Activated CD4-positive, alpha-beta memory T cell treated with anti-CD3 and anti-CD28 coated beads, Interleukin-2, amount 10 ng/mL, durations not matched to agents 7 days and 5 days (primary cell): ENCODE results near the gene IRF5. TPM values are rescaled to one million over a fixed set of nuclear protein-coding genes. Genes with fewer than 3 reads are reported as not detected.

Source experiments
- CTCF ChIA-PET: fragments of 350-600 bp; sonication (Branson Sonifier 250); formaldehyde crosslinking; loops from one replicate; lab custom pipeline; 2021; ENCODE audit warnings: antibody characterized with exemption, inconsistent platforms; lab: Charles Lee
- POLR2A ChIA-PET: fragments of 350-600 bp; sonication (Branson Sonifier 250); formaldehyde crosslinking; loops from one replicate; lab custom pipeline; 2021; ENCODE audit warnings: antibody characterized with exemption; lab: Charles Lee
- DNase-seq: peaks from one replicate; pipeline ENCODE4 v3.0.0-alpha.2; 2020
- H3K27ac Mint-ChIP-seq: one replicate; pipeline ENCODE4 v1.8.0; 2021; ENCODE audit warnings: mild to moderate bottlenecking, mixed read lengths
- H3K27me3 Mint-ChIP-seq: one replicate; pipeline ENCODE4 v1.8.0; 2021; ENCODE audit warnings: mixed read lengths
- H3K36me3 Mint-ChIP-seq: one replicate; pipeline ENCODE4 v1.8.0; 2021; ENCODE audit warnings: low read depth, mixed read lengths
- H3K4me1 Mint-ChIP-seq: one replicate; pipeline ENCODE4 v1.8.0; 2021; ENCODE audit warnings: mixed read lengths
- H3K4me3 Mint-ChIP-seq: one replicate; pipeline ENCODE4 v1.8.0; 2021; ENCODE audit warnings: mild to moderate bottlenecking, mixed read lengths
- H3K9me3 Mint-ChIP-seq: one replicate; pipeline ENCODE4 v1.8.0; 2021; ENCODE audit warnings: mixed read lengths
- total RNA-seq, 2 experiments: library from RNA; stranded (reverse); gene quantifications; one replicate each; pipeline ENCODE4 v1.2.3, GENCODE V29; 2021

Gene IRF5
- total RNA-seq, 2 experiments from 2014 or later = 25.5 to 28.6 TPM

DNA sequence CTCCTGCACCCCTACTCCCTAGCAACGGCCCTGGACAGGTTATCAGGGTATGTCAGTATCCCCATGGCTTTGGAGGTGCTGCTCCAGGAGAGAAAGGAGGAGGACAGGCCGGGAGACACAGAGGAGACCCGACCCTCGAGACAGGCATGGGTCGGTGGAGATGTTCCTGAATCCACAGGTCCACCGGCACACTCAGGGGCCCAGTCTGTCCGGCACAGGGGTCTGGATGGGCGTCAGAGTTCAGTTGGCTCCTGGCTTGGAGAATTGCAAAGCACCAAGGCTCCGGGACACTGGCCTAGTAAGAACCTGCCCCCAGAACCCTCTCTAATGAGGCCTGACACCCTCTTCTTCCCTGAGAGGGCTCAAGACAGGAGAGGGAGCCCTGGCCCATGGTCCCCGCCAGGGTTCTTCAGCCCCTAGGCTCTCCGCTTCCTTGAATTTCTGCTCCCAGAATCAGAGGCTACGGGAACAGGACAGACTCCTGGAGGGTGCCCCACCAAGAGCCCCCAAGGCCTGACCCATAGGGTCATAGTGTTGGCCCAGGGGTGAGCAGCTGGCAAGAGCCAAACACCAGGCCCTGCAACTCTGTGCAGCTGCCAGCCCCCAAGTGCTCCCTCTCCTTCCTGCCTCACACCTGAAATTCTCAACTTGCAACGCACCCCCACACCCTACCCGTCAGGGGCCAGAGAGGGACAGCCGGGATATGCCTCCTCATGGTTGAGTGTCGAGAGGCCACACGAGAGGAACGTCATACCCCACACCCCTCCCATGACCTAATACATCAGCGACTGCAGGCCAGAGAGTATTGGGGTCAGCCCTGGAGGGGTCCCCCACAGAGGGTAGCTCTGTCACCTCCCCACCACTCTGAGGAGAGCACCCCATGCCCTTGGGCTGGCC, 5.5 kb upstream of the IRF5 start:
- Mint-ChIP-seq H3K4me1 (peaks cover 25% of the 10 kb centered on the region), H3K9me3 (no peaks in the 10 kb centered on the region), H3K36me3 (peaks cover 5% of the 10 kb centered on the region), H3K4me3 (no peak overlapping the region), H3K27ac (no peak overlapping the region), H3K27me3 (peaks cover 6% of the 10 kb centered on the region)
- ChIA-PET POLR2A (interaction anchor here (0.9 to 2.4 kb wide), 6 partner anchors 16 to 204 kb away, joined by 3 to 8 read pairs (median 3); partner anchors contain the start of gene TNPO3), CTCF (interaction anchor here (0.7 to 1.3 kb wide), 3 partner anchors 13 to 122 kb away, joined by 3 to 4 read pairs (median 3); no protein-coding TSS in a partner anchor)
- DNase-seq = no peak

DNA sequence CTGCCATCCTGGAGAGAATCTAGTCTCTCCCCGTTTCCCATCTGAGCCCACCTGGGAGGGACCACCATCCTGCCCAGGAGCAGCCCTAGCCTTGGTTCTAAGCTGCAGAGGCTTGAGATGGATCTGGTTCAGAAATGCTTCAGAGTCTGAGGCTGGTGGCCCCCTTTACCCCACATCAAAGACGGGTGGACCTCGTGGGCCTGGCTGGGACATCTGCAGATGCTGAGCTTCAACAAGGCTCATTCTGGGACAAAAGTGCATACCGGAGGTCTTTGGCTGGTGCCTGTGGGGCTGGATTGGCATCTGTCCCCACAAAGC, 4.9 kb upstream of the IRF5 start:
- Mint-ChIP-seq H3K27me3 (peaks cover 7% of the 10 kb centered on the region), H3K9me3 (no peaks in the 10 kb centered on the region), H3K4me3 (no peak overlapping the region), H3K36me3 (peaks cover 5% of the 10 kb centered on the region), H3K4me1 (peaks cover 29% of the 10 kb centered on the region), H3K27ac (peak overlapping the region; percentile 89)
- ChIA-PET CTCF (interaction anchor here (0.7 to 1.3 kb wide), 6 partner anchors 13 to 507 kb away, joined by 3 to 4 read pairs (median 3); no protein-coding TSS in a partner anchor), POLR2A (interaction anchor here (0.9 to 2.4 kb wide), 6 partner anchors 16 to 205 kb away, joined by 3 to 8 read pairs (median 3); partner anchors contain the start of gene TNPO3)
- DNase-seq = no peak

DNA sequence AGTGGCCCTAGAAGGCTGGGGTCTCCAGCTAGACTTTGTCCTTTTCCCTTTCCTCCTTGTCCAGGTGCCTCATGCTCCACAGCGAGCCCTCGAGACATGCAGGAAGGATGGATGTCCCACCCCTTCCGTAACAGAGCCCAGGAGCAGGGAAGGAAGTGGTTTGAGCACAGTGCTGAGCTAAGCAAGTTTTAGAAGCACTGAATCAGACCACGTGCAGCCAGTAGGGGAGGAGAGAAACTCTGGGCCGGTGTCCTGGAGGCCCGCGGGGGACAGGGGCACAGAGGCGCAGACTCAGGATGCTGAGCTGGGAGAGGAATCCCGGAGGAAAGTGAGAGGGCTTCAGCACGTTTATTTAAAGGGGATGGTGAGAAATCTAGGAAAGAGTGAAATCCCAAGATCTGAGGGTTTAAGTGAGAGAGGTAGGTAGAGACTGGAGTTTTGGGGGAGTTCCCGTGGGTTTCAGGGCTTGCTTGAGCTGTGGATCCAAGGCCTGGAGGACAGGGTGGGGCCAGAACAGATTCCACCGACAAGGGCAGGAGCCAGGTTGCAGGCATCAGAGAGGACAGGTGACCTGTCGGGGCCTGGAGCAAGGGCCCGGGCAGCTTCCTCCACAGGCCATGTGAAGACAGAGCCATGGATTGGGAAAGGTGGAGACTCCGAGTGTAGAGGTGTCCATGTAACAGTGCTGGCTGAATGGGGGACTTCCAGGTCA, 4.4 kb upstream of the IRF5 start:
- ChIA-PET CTCF (interaction anchor here (0.6 to 1.3 kb wide), 7 partner anchors 14 to 508 kb away, joined by 3 to 4 read pairs (median 3); no protein-coding TSS in a partner anchor), POLR2A (interaction anchor here (0.9 to 2.4 kb wide), 7 partner anchors 15 to 205 kb away, joined by 3 to 8 read pairs (median 3); partner anchors contain the start of gene TNPO3)
- H3K4me1 Mint-ChIP-seq = peaks cover 29% of the 10 kb centered on the region
- peaks cover 7% of the 10 kb centered on the region for H3K27me3 Mint-ChIP-seq
- DNase-seq = peak; percentile 76
- peak overlapping the region; percentile 51 for H3K4me3 Mint-ChIP-seq
- H3K27ac Mint-ChIP-seq = peak overlapping the region; percentile 89
- no peaks in the 10 kb centered on the region for H3K9me3 Mint-ChIP-seq
- peaks cover 5% of the 10 kb centered on the region for H3K36me3 Mint-ChIP-seq

DNA sequence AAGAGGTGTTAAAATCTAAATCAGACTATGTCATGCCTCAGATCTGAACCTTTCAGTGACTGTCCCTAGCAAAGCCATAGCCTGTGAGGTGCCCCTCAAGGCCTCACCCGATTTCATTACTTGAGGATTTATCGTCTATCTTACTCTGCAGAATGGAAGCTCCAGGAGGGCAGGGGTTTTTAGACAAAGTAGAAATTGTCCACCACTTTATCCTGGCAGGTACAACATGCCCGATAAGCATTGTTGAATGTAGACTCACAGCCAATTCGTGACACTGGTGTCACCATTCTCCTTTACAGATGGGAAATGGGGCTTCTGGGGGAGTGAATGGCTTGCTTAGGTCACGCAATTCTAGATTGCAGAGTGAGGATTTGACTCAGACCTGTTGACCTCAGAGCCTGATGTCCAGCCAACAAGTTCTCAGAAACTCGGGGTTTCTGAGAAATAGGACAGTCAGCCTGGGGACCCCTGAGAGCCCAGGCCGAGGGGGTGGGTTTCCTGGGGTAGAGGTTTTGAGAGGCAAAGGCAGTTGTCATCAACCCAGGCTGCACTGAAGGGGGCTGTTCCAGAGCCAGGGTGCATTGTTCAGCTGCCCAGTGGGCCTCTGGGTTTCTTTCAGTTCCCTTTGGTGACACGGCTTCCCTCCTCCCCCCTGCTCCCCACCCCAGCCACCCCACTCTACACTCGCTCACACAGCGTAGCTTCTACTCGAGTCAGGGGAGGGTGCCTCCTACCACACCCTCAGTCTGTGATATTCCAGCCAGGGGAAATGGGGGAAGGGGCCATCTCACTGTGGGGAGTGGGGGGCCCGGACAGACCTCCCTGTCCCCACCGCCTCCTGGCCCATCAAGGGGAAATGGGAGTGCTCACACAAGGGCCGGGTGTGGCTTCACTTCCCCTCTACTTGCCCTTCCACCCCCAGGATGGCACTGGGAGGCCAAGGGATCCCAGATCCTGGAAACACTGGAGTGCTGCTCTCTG, 3.1 kb upstream of the IRF5 start:
- DNase-seq = no peak
- no peak overlapping the region for H3K27ac Mint-ChIP-seq
- H3K36me3 Mint-ChIP-seq = peaks cover 8% of the 10 kb centered on the region
- peaks cover 35% of the 10 kb centered on the region for H3K4me1 Mint-ChIP-seq
- POLR2A ChIA-PET = interaction anchor here (2.4 kb wide), 1 partner anchor 14 kb away, joined by 6 read pairs; no protein-coding TSS in a partner anchor
- H3K9me3 Mint-ChIP-seq = no peaks in the 10 kb centered on the region
- CTCF ChIA-PET = interaction anchor here (1.3 kb wide), 1 partner anchor 509 kb away, joined by 3 read pairs; no protein-coding TSS in a partner anchor
- peaks cover 7% of the 10 kb centered on the region for H3K27me3 Mint-ChIP-seq
- no peak overlapping the region for H3K4me3 Mint-ChIP-seq

DNA sequence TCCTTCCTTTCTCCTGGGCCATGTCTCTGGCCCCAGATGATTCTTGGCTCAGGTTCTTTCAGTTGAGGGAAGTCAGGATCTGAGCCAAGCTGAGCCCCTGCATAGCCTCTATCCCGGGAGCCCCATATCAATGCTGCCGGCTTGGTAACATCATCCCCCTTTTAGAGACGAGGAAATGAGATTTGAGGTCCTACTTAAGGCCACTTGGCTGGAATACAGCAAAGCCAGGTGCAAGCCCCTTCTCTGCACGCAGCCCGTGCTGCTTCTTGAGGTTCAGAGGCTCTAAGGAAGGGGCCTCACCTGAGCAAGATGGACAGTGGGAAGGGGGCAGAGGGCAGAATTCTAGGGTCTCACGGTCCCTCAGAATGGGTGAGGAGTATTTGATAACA, 2.4 kb upstream of the IRF5 start:
- Mint-ChIP-seq H3K4me3 (no peak overlapping the region), H3K27me3 (peaks cover 7% of the 10 kb centered on the region), H3K4me1 (peaks cover 42% of the 10 kb centered on the region), H3K27ac (no peak overlapping the region), H3K36me3 (peaks cover 8% of the 10 kb centered on the region), H3K9me3 (no peaks in the 10 kb centered on the region)
- DNase-seq = no peak
- ChIA-PET CTCF (no interaction called here), POLR2A (no interaction called here)

DNA sequence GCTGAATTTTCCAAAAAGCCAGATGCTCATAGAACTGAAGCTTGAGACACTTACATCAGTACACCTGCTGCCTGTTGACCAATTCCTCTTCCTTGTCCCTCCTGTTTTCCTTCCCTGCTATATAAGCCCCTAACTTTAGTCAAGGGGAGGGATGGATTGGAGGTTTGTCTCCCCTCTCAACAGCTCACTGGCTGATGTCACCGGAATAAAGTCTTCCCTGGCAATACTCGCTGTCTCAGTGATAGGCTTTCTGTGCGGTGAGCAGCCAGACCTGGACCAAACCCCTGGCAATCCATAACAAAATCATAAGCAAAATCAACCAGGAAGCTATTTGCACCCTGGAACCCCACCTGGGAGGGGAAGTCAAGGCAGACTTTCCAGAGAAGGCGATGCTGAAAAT, 929 bp upstream of the IRF5 start:
- no peak for DNase-seq
- H3K27ac Mint-ChIP-seq = peak overlapping the region; percentile 22
- H3K9me3 Mint-ChIP-seq = no peaks in the 10 kb centered on the region
- CTCF ChIA-PET = interaction anchor here (0.6 to 1.3 kb wide), 3 partner anchors 10 to 53 kb away, joined by 3 to 4 read pairs (median 3); no protein-coding TSS in a partner anchor
- peaks cover 7% of the 10 kb centered on the region for H3K27me3 Mint-ChIP-seq
- H3K4me1 Mint-ChIP-seq = peaks cover 55% of the 10 kb centered on the region
- peaks cover 11% of the 10 kb centered on the region for H3K36me3 Mint-ChIP-seq
- H3K4me3 Mint-ChIP-seq = peak overlapping the region; percentile 71
- POLR2A ChIA-PET = no interaction called here

DNA sequence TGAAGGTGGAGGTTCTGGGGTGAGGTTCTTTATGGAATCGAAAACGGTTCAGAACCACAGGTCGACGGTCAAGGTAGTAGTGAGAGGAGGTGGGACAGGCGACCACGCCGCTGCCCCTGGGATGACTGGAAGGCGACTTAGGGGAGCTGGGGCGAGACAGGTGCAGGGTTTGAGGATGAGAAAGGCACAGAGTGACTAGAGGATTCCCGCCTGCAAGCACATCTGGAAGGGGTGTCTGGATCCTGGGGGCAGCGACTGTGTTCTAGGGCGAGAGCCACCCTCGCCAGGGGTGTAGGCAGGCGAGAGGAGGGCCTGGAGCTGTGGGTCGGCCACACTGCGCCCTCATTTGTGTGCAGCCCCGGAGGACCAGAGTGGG, 468 bp upstream of the IRF5 start:
- Mint-ChIP-seq H3K27me3 (peaks cover 7% of the 10 kb centered on the region), H3K36me3 (peaks cover 11% of the 10 kb centered on the region), H3K4me1 (peaks cover 54% of the 10 kb centered on the region), H3K4me3 (peak overlapping the region; percentile 71), H3K9me3 (no peaks in the 10 kb centered on the region), H3K27ac (peak overlapping the region; percentile 22)
- no peak for DNase-seq
- ChIA-PET POLR2A (no interaction called here), CTCF (interaction anchor here (1.3 kb wide), 1 partner anchor 54 kb away, joined by 4 read pairs; no protein-coding TSS in a partner anchor)

DNA sequence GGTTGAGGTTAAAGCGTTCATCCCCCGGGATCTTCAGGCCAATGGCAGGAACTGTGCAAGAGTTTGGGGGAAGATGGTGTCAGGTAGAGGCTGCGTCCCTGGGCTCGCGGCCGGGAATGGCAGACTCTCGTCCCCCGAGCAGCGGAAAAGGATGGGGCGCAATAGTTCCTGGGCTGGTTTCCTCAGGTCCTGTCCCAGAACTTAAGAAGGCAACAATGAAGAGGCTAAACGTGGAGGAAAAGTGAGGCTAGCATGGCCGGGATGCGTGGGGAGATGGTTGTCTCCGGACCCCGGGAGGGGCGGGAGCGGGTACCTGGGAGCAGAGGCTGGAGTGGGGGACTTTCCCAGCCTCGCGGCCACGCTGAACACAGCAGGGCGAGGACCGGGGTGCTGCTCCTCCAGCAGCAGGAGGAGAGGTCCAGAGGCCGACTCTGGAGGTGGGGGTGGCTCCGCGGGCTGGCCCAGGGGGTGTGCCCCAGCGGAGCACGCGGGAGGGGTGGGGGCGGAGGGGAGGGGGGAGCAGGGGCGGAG, 882 bp downstream of the IRF5 start:
- H3K4me3 Mint-ChIP-seq = peak overlapping the region; percentile 88
- H3K4me1 Mint-ChIP-seq = peaks cover 43% of the 10 kb centered on the region
- H3K9me3 Mint-ChIP-seq = no peaks in the 10 kb centered on the region
- peak overlapping the region; percentile 82 for H3K27ac Mint-ChIP-seq
- peak; percentile 40 for DNase-seq
- H3K36me3 Mint-ChIP-seq = peaks cover 7% of the 10 kb centered on the region
- CTCF ChIA-PET = interaction anchor here (0.5 kb wide), 1 partner anchor 1126 kb away, joined by 5 read pairs; no protein-coding TSS in a partner anchor
- H3K27me3 Mint-ChIP-seq = peaks cover 7% of the 10 kb centered on the region
- POLR2A ChIA-PET = interaction anchor here (2.0 kb wide), 1 partner anchor 116 kb away, joined by 19 read pairs; the partner anchor contains the start of gene TNPO3

DNA sequence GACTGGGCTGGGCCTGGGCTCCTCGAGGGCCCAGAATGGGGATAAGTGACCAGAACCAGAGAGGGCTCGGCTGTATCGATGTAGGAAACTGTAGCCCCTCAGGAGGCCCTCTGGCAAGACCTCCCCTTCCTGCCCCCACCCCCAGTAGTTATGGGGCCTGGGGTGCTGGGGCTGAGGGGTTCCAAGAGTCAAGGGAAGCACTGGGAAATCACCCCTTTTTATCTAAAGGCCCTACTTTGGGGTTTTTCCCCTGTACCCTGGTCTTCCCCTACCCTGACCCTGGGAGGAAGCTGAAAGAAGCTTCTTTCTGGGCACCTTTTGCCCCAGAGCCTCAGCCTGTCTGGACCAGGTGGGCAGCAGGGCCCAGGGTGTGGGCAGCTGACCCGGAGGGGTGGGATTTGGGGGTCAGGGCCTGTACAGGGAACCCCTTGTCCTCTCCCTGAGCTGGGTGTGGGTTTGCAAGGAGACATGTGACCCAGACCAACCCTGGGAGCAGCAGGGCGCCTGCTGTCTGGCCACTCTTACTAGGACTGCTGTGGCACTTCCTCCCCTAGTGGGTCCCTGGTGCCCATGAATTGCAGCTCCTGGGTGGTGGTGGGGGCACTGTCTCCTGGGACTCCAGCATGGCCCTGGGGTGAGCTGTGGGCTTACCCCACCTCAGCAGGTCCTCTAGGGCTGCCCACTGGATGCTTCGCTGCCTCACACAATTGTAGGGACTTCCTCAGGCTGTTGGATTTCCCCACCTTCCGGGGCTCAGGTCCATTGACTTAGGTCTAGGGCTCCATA, 1.5 kb downstream of the IRF5 start:
- ChIA-PET POLR2A (interaction anchor here (0.8 to 2.0 kb wide), 5 partner anchors 10 to 500 kb away, joined by 3 to 19 read pairs (median 3); partner anchors contain the start of gene TNPO3), CTCF (interaction anchor here (0.5 to 1.8 kb wide), 2 partner anchors 153 to 1126 kb away, joined by 5 to 7 read pairs; no protein-coding TSS in a partner anchor)
- H3K36me3 Mint-ChIP-seq = peaks cover 7% of the 10 kb centered on the region
- peaks cover 40% of the 10 kb centered on the region for H3K4me1 Mint-ChIP-seq
- peaks cover 7% of the 10 kb centered on the region for H3K27me3 Mint-ChIP-seq
- peak overlapping the region; percentile 88 for H3K4me3 Mint-ChIP-seq
- DNase-seq = no peak
- no peaks in the 10 kb centered on the region for H3K9me3 Mint-ChIP-seq
- H3K27ac Mint-ChIP-seq = peak overlapping the region; percentile 76

DNA sequence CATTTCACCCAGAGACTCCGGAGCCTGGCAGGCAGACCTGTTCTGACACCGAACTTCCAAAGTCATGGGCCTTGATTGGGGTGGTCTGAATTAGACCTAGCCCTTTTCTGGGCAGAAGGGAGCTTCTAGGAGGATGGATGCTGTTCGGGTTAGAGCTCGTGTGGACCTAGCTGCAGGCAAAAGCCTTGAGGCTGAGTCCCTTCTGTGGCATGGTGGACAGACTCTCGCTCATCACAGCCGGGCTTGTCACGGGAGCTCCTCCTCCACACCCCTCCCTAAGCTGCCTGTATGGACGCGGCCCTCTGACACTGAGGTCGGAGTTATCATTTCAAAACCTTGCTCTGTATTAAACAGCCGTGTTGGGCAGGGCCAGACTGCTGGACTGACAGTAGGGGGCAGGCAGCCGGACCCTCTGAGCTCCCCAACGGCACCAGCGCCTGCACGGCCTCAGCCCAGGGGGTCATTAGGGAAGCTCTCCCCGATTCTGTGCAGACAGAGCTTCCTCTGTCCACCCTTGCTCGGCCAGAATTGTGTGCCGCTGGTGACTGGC, 2.2 kb downstream of the IRF5 start:
- H3K27me3 Mint-ChIP-seq = peaks cover 7% of the 10 kb centered on the region
- peaks cover 39% of the 10 kb centered on the region for H3K4me1 Mint-ChIP-seq
- no peaks in the 10 kb centered on the region for H3K9me3 Mint-ChIP-seq
- DNase-seq = no peak
- H3K36me3 Mint-ChIP-seq = peaks cover 10% of the 10 kb centered on the region
- peak overlapping the region; percentile 76 for H3K27ac Mint-ChIP-seq
- ChIA-PET POLR2A (interaction anchor here (0.8 to 2.0 kb wide), 5 partner anchors 10 to 499 kb away, joined by 3 to 19 read pairs (median 3); partner anchors contain the start of gene TNPO3), CTCF (interaction anchor here (0.6 to 1.8 kb wide), 2 partner anchors 152 to 283 kb away, joined by 3 to 7 read pairs; no protein-coding TSS in a partner anchor)
- peak overlapping the region; percentile 88 for H3K4me3 Mint-ChIP-seq
